Middle frontal gyrus (tissue), 1 donor: ENCODE results near the gene RBM5.
A peak's percentile ranks its signal among the peaks of the same experiment; 100 is the strongest.
"Not testable (repeated sequence)": the region's sequence is repeated elsewhere in the genome, so short reads cannot be mapped to it uniquely, and the experiment has no call there.

Source experiments
- DNase-seq: peaks from one replicate; pipeline ENCODE4 v3.0.0-alpha.2; 2015; ENCODE audit warnings: low spot score; ENCODE audit errors: extremely low spot score

Gene RBM5

DNA sequence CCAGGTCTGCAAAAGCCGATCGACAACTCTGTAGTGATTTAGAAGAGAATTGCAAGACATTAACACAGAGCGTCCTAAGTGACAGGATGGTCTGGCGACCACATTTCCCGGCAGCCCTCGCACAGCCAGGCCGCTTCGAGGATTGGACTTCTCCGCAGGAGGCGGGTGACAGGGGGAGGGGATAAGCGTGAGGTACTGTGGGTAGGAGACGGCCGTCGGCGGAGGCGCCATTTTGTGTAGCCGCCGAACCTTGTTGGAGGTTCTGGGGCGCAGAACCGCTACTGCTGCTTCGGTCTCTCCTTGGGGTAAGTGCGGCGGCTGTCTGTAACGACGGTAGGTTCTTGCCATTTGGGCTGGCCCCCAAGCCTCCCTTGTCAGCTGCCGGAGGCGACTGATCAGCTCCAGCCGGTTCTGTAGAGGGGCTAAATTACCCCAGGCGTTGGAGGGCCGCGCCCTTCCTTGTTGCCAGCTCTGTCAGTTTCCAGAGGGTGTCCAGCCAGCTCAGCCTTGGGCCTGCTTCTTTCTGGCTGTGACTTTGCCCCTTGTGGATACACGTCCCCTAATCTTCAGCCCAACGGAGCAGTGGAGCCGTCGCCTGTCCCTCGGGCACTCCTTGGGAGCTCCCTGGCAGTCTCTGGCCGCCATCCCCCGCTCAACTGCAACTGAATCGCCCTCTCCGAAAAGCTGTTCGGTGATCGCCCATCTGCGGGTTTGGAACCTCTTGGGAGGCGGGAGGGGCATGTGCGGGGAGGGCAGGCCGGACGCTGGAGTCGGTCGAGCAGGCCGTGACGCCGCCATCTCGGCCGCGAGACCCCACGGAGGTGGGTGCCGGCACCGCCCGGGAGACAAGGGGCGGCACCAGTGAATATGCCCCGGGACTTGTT, at the start of gene RBM5:
TSS of gene RBM5 (plus strand) at position 195 of the 884 bp plus-strand sequence. CDS start 1,516 bp downstream, outside the sequence.
- peak; percentile 83 for DNase-seq

GRCh38 chr3:50044976-50045375, 43.7 kb upstream of the RBM5 start:
- no peak for DNase-seq

GRCh38 chr3:50047426-50047825, 41.3 kb upstream of the RBM5 start:
- no peak for DNase-seq

DNA sequence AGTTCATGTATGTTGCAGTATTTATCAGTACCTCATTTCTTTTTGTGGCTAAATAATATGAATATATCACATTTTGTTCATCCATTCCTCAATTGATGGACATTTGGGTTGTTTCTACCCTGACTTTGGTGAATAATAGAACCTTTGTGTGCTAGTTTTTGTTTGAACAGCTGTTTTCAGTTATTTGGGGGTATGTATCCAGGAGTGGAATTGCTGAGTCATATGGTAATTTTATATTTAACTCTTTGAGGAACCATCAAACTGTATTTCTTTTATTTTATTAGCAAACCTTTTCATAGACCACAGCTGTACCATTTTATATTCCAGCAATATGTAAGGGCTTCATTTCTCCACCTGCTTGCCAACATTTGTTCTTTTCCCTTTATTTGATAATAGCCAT, 38.4 kb upstream of the RBM5 start:
- no peak for DNase-seq

DNA sequence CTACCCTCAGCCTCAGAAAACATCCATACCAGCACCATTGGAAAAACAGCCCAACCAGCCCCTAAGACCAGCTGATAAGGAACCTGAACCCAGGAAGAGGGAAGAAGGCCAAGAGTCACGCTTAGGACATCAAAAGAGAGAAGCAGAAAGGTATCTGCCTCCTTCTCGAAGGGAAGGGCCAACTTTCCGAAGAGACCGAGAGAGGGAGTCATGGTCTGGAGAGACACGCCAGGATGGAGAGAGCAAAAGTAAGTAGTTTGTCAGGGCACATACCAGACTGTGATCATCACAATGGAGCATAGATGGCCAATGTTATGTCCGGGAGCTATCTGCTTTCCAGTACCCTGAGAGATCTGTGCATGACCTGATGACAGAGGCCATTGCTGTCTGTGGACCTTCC, 31.0 kb upstream of the RBM5 start:
- DNase-seq, result no peak

GRCh38 chr3:50068134-50068533, 20.6 kb upstream of the RBM5 start:
- no peak for DNase-seq

GRCh38 chr3:50078091-50078490, 10.6 kb upstream of the RBM5 start:
- no peak for DNase-seq

DNA sequence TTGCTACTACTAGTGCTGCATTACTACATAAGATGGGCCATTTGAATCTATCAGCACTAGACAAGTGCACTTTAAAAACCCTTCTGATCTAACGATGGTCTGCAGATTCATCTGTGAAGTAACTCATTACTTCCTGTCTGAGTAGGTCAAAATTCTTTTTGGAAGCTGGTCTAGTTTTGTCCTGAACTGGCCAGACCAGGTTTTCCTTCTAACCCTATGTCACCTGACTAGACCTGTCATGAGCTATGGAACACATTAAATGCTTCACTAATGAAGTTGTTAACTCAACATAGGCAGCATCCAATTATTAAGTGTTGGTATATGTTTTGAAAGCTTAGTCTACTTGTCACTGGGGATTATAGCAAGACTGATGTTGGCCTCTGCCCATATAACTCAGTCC, 10.1 kb upstream of the RBM5 start:
- DNase-seq, result no peak

DNA sequence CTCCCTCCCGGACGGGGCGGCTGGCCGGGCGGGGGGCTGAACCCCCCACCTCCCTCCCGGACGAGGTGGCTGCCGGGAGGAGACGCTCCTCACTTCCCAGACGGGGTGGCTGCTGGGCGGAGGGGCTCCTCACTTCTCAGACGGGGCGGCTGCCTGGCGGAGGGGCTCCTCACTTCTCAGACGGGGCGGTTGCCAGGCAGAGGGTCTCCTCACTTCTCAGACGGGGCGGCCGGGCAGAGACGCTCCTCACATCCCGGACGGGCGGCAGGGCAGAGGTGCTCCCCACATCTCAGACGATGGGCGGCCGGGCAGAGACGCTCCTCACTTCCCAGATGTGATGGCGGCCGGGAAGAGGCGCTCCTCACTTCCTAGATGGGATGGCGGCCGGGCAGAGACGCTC, 3.8 kb upstream of the RBM5 start:
- not testable (repeated sequence) for DNase-seq

DNA sequence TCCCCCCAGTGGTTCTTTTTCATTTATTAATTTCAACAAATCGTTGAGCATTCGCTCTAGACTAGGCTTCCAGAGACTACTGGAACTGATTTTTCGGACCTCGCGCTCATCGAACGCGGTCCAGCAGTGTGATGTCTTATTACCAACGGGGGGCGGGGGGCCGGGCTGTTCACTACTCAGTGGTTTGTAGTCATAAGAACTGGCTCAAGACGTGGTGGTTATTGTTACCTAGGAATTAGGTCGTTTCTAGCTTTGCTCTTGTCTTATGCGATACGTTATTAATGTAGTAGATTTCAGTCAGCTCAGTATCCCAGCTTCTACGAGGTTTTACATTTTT, 858 bp downstream of the RBM5 start:
- DNase-seq, result no peak

DNA sequence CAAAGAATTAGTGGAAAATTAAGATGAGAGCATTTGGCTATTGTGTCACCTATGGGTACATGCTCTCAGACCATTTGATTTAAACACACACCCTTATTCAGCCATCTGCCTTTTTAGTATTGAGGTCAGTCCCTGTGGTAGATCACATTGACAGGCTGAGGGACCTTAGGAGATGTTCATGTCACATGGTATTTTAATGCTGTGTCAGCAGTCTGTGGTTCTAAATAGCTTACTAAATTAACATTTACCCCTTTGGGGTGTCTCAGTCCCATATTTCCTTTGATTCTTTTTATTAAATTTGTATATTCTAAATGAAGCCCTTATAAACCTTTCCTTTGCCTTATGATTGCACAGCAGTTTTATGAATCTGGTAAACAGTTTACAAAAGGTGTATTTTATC, 2.3 kb downstream of the RBM5 start:
- DNase-seq, result no peak

DNA sequence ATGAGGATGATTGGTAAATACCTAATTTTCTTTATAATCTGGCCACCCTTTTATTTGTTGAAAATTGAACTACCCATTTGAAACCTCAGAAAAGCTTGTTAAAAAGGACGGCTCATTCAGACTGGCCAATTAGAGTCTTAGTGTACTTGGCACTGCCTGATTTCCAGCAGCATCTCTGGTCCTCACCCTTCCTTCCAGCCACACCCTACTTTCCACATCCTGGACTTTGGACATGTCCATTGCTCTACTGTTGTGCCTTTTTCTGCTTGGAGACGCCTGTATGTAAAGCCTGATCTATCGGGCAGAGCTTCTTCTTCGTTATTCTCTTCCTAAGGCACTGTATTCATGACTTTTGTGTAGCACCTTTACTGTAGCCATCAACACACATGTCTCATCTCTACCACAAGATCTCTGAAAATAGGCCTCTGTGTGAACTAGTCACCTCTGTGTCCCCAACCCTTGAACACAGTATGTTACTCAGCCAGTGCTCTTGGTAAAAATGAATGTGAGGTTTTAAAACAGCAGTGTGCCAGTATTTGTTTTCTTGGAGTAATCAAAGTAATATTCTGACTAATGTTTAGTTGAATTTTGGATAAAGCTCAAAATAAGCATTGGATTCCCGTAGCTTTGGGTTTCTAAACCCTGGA, 6.8 kb downstream of the RBM5 start:
- no peak for DNase-seq

DNA sequence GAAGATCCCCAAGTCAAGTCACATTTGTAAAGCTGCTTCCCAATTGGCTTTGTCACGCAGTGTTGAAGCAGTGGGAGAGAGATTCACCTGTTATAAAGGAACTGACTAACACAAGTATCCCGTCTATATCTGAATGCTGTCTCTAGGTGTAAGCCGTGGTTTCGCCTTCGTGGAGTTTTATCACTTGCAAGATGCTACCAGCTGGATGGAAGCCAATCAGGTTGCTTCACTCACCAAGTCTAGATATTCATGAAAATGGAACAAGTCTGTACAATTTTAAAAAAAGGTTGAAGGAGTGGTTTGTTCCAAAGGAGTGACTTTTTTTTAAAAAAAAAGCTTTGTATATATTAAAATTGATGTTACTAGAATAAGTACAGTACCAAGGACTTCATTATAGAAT, 11.7 kb downstream of the RBM5 start:
- DNase-seq, result no peak

GRCh38 chr3:50100956-50101845, 12.5 kb downstream of the RBM5 start:
- no peak for DNase-seq

GRCh38 chr3:50102558-50102957, 13.8 kb downstream of the RBM5 start:
- no peak for DNase-seq

GRCh38 chr3:50111757-50112156, 23.0 kb downstream of the RBM5 start:
- DNase-seq, result no peak

DNA sequence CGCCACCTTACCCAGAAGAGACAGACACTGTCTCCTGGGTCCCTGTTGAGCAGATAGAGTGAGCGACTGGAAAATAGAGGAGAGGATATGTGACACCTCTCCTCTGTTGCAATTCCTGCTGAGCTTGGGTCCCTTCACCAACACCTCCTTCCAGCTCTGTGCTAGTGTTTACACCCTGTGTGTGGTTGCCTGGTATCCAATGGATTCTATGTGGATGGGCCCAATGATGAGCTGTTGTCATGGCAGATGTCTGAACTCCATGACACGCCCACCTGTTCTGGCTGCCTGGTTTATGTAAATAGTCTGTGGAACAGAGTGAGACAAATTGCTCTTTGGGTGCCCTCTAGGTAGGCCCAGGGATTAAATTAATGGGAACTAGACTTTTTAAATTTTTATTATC, 23.7 kb downstream of the RBM5 start:
- DNase-seq, result no peak

GRCh38 chr3:50117120-50117519, 28.4 kb downstream of the RBM5 start:
- DNase-seq, result no peak

GRCh38 chr3:50118237-50118636, 29.5 kb downstream of the RBM5 start:
- DNase-seq, result no peak

DNA sequence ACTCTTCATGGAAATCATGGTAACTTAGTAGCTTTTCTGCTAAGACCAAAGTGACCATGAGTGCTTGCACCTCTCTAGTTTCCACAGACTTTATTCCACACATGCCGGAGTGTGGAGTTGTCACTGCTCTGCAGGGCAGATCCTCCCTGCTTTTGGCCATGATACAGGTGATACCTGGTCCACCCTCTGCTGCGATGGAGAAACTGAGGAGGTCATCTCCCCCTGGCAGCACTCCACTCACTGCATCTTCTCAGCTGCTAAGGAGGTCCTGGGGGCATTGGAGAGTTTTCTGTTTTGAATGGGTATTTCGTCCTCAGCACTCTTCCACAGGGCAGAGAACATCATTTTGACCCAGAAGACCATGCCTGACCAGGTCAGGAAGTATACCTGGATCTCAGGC, 31.1 kb downstream of the RBM5 start:
- DNase-seq, result no peak

- DNase-seq, result no peak
These were observed 31.8 kb downstream of the RBM5 start for GRCh38 chr3:50120364-50121071.
